HUES6 (cell line): Measurements from ENCODE around the gene SFXN5.

Experiments used
- H3K27ac ChIP-seq: 2 replicates; pipeline ENCODE4 v1.7.0; 2013; ENCODE audit warnings: low read depth, mild to moderate bottlenecking, low read length, inconsistent platforms
- H3K27me3 ChIP-seq: 2 replicates; pipeline ENCODE4 v1.6.1; 2013; ENCODE audit warnings: low read length; ENCODE audit not compliant: control insufficient read depth, insufficient read depth
- H3K36me3 ChIP-seq: 2 replicates; pipeline ENCODE4 v1.6.1; 2013; ENCODE audit warnings: low read length; ENCODE audit not compliant: control insufficient read depth, insufficient read depth
- H3K4me1 ChIP-seq: 2 replicates; pipeline ENCODE4 v1.6.1; 2013; ENCODE audit warnings: low read length; ENCODE audit not compliant: control insufficient read depth, insufficient read depth
- H3K4me3 ChIP-seq: 2 replicates; pipeline ENCODE4 v1.5.1; 2013; ENCODE audit warnings: low read depth, low read length
- H3K9ac ChIP-seq: one replicate; pipeline ENCODE4 v1.6.1; 2013; ENCODE audit warnings: mild to moderate bottlenecking, low read length
- H3K9me3 ChIP-seq: 2 replicates; pipeline ENCODE4 v1.6.1; 2013; ENCODE audit warnings: low read depth, low read length; ENCODE audit not compliant: control insufficient read depth, insufficient read depth

The SFXN5 gene

GRCh38 chr2:73035899-73036711 lies 35.4 kb downstream of the SFXN5 start:
- Histone ChIP-seq H3K9ac (no peak overlapping the region), H3K9me3 (no peaks in the 10 kb centered on the region)

GRCh38 chr2:73034661-73035375 lies 36.7 kb downstream of the SFXN5 start:
- Histone ChIP-seq H3K27me3 (no peaks in the 10 kb centered on the region), H3K9me3 (no peaks in the 10 kb centered on the region), H3K4me3 (no peak overlapping the region), H3K27ac (no peak overlapping the region), H3K4me1 (peaks cover 13% of the 10 kb centered on the region), H3K9ac (no peak overlapping the region), H3K36me3 (peaks cover 5% of the 10 kb centered on the region)

More at GRCh38 chr2:73035899-73036711, 35.4 kb downstream of the SFXN5 start:
- Histone ChIP-seq H3K4me1 (peaks cover 13% of the 10 kb centered on the region), H3K27ac (0 out of 2 replicates have a peak overlapping the region, but pooled peaks have one; percentile 3), H3K4me3 (no peak overlapping the region), H3K36me3 (peaks cover 7% of the 10 kb centered on the region), H3K27me3 (no peaks in the 10 kb centered on the region)

GRCh38 chr2:73033766-73034381 lies 37.6 kb downstream of the SFXN5 start:
- Histone ChIP-seq H3K36me3 (peaks cover 5% of the 10 kb centered on the region), H3K27ac (no peak overlapping the region), H3K4me1 (peaks cover 13% of the 10 kb centered on the region), H3K9me3 (no peaks in the 10 kb centered on the region), H3K4me3 (no peak overlapping the region), H3K27me3 (no peaks in the 10 kb centered on the region), H3K9ac (no peak overlapping the region)

GRCh38 chr2:73033142-73033765 lies 38.3 kb downstream of the SFXN5 start:
- Histone ChIP-seq H3K4me1 (peaks cover 13% of the 10 kb centered on the region), H3K27ac (no peak overlapping the region), H3K4me3 (no peak overlapping the region), H3K27me3 (no peaks in the 10 kb centered on the region), H3K36me3 (peaks cover 5% of the 10 kb centered on the region), H3K9ac (no peak overlapping the region), H3K9me3 (no peaks in the 10 kb centered on the region)

GRCh38 chr2:73032702-73033097 lies 38.8 kb downstream of the SFXN5 start:
- Histone ChIP-seq H3K36me3 (0 out of 2 replicates have a peak, but pooled peaks cover 4% of the 10 kb centered on the region), H3K4me1 (peaks cover 13% of the 10 kb centered on the region), H3K27me3 (no peaks in the 10 kb centered on the region), H3K9ac (no peak overlapping the region), H3K4me3 (no peak overlapping the region), H3K27ac (no peak overlapping the region), H3K9me3 (no peaks in the 10 kb centered on the region)

- Histone ChIP-seq H3K9me3 (no peaks in the 10 kb centered on the region), H3K36me3 (0 out of 2 replicates have a peak, but pooled peaks cover 5% of the 10 kb centered on the region), H3K27me3 (no peaks in the 10 kb centered on the region), H3K9ac (no peak overlapping the region), H3K4me3 (no peak overlapping the region), H3K4me1 (peaks cover 13% of the 10 kb centered on the region), H3K27ac (no peak overlapping the region)
Observed at GRCh38 chr2:73031725-73032701, 39.5 kb downstream of the SFXN5 start.

- H3K27ac ChIP-seq, result no peak overlapping the region
- H3K4me3 ChIP-seq, result no peak overlapping the region
- 0 out of 2 replicates have a peak, but pooled peaks cover 5% of the 10 kb centered on the region for H3K36me3 ChIP-seq
- H3K27me3 ChIP-seq, result no peaks in the 10 kb centered on the region
- H3K4me1 ChIP-seq, result peaks cover 6% of the 10 kb centered on the region
- no peaks in the 10 kb centered on the region for H3K9me3 ChIP-seq
- H3K9ac ChIP-seq, result no peak overlapping the region
Observed at GRCh38 chr2:73031095-73031678, 40.3 kb downstream of the SFXN5 start.

- no peaks in the 10 kb centered on the region for H3K27me3 ChIP-seq
- H3K9me3 ChIP-seq, result no peaks in the 10 kb centered on the region
- H3K27ac ChIP-seq, result no peak overlapping the region
- H3K4me1 ChIP-seq, result no peaks in the 10 kb centered on the region
- H3K9ac ChIP-seq, result no peak overlapping the region
- 0 out of 2 replicates have a peak, but pooled peaks cover 5% of the 10 kb centered on the region for H3K36me3 ChIP-seq
- no peak overlapping the region for H3K4me3 ChIP-seq
Observed at GRCh38 chr2:73028841-73029240, 42.7 kb downstream of the SFXN5 start.

GRCh38 chr2:73027340-73027739 lies 44.2 kb downstream of the SFXN5 start:
- no peaks in the 10 kb centered on the region for H3K9me3 ChIP-seq
- H3K4me3 ChIP-seq, result no peak overlapping the region
- no peaks in the 10 kb centered on the region for H3K27me3 ChIP-seq
- H3K4me1 ChIP-seq, result no peaks in the 10 kb centered on the region
- H3K36me3 ChIP-seq, result 0 out of 2 replicates have a peak, but pooled peaks cover 5% of the 10 kb centered on the region
- no peak overlapping the region for H3K9ac ChIP-seq
- no peak overlapping the region for H3K27ac ChIP-seq
